Measurements from ENCODE around the gene NOC2L. TPM values are rescaled to one million over a fixed set of nuclear protein-coding genes. Genes with fewer than 3 reads are reported as not detected.
"Not testable (repeated sequence)": the region's sequence is repeated elsewhere in the genome, so short reads cannot be mapped to it uniquely, and the experiment has no call there.

The NOC2L gene
- total RNA-seq, 2 experiments from 2014 or later, result 61.7 to 68.7 TPM

DNA sequence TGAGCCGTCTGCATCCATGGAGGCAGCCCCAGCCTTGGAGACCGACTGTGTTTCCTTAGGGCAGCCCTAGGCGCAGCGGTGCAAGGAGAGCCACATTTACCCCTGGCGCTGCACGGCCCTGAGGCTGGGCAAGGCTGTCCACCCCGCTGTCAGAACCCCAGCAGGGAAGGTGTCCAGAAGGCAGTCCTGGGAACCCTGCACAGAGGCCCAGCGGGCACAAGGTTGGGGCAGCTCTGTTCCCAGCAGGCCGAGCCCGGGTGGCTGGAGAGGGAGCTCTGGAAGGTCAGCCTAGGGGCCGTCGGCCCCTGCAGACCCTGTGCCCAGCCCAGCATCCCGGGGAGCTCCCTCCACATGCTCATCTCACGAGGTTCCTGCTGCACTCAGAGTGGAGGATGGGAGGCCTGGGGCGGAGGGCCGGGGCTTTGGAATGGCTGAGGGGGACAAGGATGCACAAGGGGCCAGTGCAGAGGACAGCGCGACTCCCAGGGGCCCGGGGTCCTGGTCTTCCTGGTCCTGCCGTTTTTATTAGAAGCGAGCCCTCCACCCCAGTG is 55.3 kb downstream of the NOC2L start:
- peak overlapping the region; percentile 25 for H3K4me3 Mint-ChIP-seq
- no peak overlapping the region for H3K27ac Mint-ChIP-seq
- ATAC-seq, result no peak
- peaks cover 38% of the 10 kb centered on the region for H3K27me3 Mint-ChIP-seq (ENCODE audit: low read depth)
- H3K4me1 Mint-ChIP-seq (ENCODE audit: low read depth), result peaks cover 18% of the 10 kb centered on the region
- ChIA-PET POLR2A (no interaction called here), CTCF (interaction anchor here (1.1 kb wide), 1 partner anchor 34 kb away, joined by 3 read pairs; no protein-coding TSS in a partner anchor)
- H3K9me3 Mint-ChIP-seq (ENCODE audit: insufficient read depth), result no peaks in the 10 kb centered on the region
- no peaks in the 10 kb centered on the region for H3K36me3 Mint-ChIP-seq (ENCODE audit: low read depth)
- no peak for DNase-seq

DNA sequence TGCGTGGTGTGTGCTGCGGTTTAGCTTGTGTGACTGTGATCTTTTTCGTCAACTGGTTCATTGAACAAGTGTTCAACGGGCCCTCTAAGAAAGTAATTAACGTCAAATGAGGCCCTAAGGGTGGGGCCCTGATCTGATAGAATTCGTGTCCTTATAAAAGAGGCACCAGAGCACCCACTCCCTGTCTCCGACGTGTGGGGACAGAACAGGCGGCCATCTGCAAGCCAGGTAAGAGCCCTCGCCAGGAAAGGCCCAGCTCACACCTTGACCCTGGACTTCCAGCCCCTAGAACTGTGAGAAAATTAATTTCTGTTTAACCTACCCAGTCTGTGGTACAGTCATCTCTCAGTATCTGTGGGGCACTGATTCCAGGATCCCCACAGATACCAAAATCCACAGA is 55.8 kb downstream of the NOC2L start:
- Mint-ChIP-seq H3K27ac (no peak overlapping the region), H3K9me3 (ENCODE audit: insufficient read depth) (no peaks in the 10 kb centered on the region), H3K4me3 (peak overlapping the region; percentile 22), H3K4me1 (ENCODE audit: low read depth) (peaks cover 23% of the 10 kb centered on the region), H3K27me3 (ENCODE audit: low read depth) (peaks cover 42% of the 10 kb centered on the region), H3K36me3 (ENCODE audit: low read depth) (peaks cover 3% of the 10 kb centered on the region)
- ChIA-PET POLR2A (no interaction called here), CTCF (interaction anchor here (1.1 kb wide), 1 partner anchor 34 kb away, joined by 3 read pairs; no protein-coding TSS in a partner anchor)
- no peak for DNase-seq
- ATAC-seq, result no peak

DNA sequence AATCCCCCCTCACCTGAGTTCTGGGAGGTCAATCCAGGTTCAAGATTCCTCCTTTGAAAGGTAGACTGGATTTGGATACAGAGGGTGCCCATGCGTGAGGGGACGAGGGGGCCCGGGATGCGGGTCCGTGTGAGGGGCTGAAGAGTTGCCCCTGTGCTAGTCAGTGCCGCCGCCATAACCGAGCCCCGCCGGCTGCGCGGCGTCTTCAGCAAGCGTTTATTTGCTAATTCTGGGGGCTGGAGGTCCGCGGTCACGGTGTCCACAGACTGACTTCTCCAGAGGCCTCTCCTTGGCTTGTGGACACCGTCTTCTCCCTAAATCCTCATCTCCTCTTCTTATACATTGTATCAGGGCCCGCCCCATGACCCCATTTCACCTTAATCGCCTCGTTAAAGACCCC is 56.3 kb downstream of the NOC2L start:
- DNase-seq (no peak), ATAC-seq (no peak)
- Mint-ChIP-seq H3K9me3 (ENCODE audit: insufficient read depth) (peaks cover 4% of the 10 kb centered on the region), H3K36me3 (ENCODE audit: low read depth) (peaks cover 8% of the 10 kb centered on the region), H3K27me3 (ENCODE audit: low read depth) (peaks cover 43% of the 10 kb centered on the region), H3K27ac (no peak overlapping the region), H3K4me3 (no peak overlapping the region), H3K4me1 (ENCODE audit: low read depth) (peaks cover 27% of the 10 kb centered on the region)
- POLR2A ChIA-PET, result no interaction called here
- CTCF ChIA-PET, result interaction anchor here (1.1 kb wide), 1 partner anchor 33 kb away, joined by 3 read pairs; no protein-coding TSS in a partner anchor

DNA sequence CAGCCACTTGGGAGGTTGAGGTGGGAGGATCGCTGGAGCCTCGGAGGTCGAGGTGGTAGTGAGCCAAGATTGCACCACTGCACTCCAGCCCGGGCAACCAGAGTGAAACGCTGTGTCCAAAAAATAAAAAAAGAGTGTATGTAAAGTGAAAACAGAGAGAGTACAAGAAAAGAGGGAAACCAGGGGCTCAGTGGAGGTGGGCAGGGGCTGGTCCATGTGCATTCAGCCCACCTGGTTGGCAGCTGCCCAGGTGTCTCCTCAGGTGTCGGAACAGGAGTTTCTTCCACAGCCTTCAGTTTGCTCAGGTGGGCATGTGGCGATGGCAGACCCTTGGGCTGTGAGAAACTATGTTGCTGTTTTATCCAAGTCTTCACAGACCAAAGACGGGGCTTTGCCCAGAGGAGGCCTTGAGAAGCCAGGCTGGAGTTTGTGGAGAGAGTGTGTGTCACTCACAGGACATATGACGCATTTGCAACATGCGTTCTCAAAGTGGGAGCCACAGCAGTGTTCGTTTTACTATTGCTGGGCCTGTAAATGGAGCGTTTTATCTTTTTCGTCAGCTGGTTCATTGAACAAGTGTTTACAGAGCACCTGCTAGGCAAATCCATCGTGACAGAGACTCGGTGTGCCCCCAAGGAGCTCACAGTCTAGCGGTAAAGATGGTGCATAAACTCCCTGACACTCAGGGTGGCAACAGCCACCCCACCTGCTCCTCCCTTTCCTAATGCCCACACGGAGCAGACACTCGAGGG is 57.8 kb downstream of the NOC2L start:
- Mint-ChIP-seq H3K9me3 (ENCODE audit: insufficient read depth) (peaks cover 9% of the 10 kb centered on the region), H3K4me3 (no peak overlapping the region), H3K27ac (no peak overlapping the region), H3K36me3 (ENCODE audit: low read depth) (peaks cover 12% of the 10 kb centered on the region), H3K27me3 (ENCODE audit: low read depth) (peaks cover 41% of the 10 kb centered on the region), H3K4me1 (ENCODE audit: low read depth) (peaks cover 23% of the 10 kb centered on the region)
- ChIA-PET POLR2A (no interaction called here), CTCF (no interaction called here)
- ATAC-seq (no peak), DNase-seq (no peak)

DNA sequence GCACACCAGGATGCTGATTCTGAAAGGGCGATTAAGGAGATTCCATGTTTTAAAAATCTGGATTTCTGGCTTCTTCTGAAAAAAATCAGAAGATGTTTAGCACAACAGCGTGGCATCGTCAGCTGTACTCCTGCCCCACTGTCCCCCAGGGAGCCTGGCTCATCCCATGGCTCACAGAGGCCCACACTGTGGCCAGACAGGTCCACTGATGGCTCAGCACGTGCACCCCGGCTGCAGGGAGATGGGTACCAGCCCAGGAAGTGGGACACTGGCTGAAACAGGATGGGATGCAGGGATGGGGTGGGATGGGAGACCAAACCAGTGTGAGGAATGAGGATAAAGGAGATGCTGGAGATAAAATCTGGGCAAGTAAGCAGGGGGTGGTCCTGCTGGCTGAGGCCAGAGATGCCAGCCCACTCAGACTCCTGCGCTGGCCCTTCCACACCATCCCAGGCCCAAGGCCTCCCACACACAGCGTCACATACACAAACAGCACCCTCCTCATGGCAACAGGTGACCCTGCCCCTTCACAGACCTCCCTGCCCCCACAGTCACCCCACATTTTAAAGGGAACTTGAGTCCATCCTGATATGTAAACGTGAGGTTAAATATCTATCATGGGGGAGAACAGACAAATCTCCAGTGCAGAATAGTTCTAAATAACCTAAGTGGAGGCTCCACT is 59.3 kb downstream of the NOC2L start:
- Mint-ChIP-seq H3K9me3 (ENCODE audit: insufficient read depth) (peaks cover 9% of the 10 kb centered on the region), H3K36me3 (ENCODE audit: low read depth) (peaks cover 12% of the 10 kb centered on the region), H3K27ac (no peak overlapping the region), H3K27me3 (ENCODE audit: low read depth) (peaks cover 33% of the 10 kb centered on the region), H3K4me3 (no peak overlapping the region), H3K4me1 (ENCODE audit: low read depth) (peaks cover 15% of the 10 kb centered on the region)
- ChIA-PET POLR2A (no interaction called here), CTCF (no interaction called here)
- DNase-seq, result peak; percentile 16
- ATAC-seq, result no peak

DNA sequence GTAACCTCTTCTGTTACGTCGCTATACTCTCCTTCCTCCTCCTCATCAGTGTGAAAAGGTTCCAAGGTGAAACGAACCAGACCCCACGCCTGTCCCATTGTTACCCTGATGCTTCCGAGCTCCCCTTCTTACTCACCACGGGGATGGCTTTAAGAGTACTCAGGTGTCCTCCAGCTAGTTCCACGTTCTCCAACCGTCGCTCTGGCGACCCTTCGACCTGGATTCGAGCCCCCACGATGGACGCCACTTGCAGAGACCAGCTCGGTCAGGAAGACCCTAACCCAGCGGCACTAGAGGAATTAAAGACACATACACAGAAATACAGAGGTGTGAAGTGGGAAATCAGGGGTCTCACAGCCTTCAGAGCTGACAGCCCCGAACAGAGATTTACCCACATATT is 61.1 kb downstream of the NOC2L start:
- H3K4me3 Mint-ChIP-seq; POLR2A ChIA-PET; H3K4me1 Mint-ChIP-seq (ENCODE audit: low read depth); H3K9me3 Mint-ChIP-seq (ENCODE audit: insufficient read depth); H3K27ac Mint-ChIP-seq; ATAC-seq: not testable (repeated sequence)
- Mint-ChIP-seq H3K27me3 (ENCODE audit: low read depth) (peaks cover 36% of the 10 kb centered on the region), H3K36me3 (ENCODE audit: low read depth) (peaks cover 12% of the 10 kb centered on the region)
- CTCF ChIA-PET, result interaction anchor here (1.0 kb wide), 1 partner anchor 29 kb away, joined by 5 read pairs; no protein-coding TSS in a partner anchor
- DNase-seq, result peak; percentile 12

DNA sequence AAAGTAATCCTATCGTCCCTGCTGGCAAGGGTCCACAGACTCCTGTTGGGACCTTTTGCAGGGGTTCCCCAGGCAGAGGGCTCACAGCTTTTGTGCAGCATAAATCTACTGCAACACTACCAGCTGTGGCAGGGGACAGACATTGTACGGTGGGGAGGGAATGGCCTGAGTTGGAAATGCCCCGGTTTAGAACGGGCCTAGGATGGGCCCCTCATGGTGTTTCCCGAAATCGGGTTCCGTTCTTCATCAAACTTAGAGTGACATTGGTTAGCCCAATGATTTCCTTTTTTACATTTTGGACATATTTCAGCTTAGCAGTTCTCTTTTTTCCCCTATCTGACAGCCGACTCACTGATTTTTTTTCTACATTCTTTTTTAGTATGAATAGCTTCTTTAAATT is 61.8 kb downstream of the NOC2L start:
- peaks cover 36% of the 10 kb centered on the region for H3K27me3 Mint-ChIP-seq (ENCODE audit: low read depth)
- ATAC-seq (no peak), DNase-seq (peak; percentile 5)
- H3K27ac Mint-ChIP-seq, result no peak overlapping the region
- H3K4me1 Mint-ChIP-seq (ENCODE audit: low read depth), result peaks cover 10% of the 10 kb centered on the region
- H3K36me3 Mint-ChIP-seq (ENCODE audit: low read depth), result peaks cover 12% of the 10 kb centered on the region
- H3K4me3 Mint-ChIP-seq, result no peak overlapping the region
- ChIA-PET CTCF (interaction anchor here (1.0 kb wide), 1 partner anchor 28 kb away, joined by 5 read pairs; no protein-coding TSS in a partner anchor), POLR2A (no interaction called here)
- H3K9me3 Mint-ChIP-seq (ENCODE audit: insufficient read depth), result peaks cover 9% of the 10 kb centered on the region

Other genes starting within 250 kb of the NOC2L start
- not detected for gene SAMD11, start 35.3 kb downstream of the NOC2L start, total RNA-seq
- gene KLHL17, start 1.3 kb upstream of the NOC2L start, total RNA-seq, result 10 to 100 TPM; 24.4 to 27.7 TPM
- gene PLEKHN1, start 7.2 kb upstream of the NOC2L start, total RNA-seq, result 1 to 10 TPM; 1.7 to 2.2 TPM
- gene PERM1, start 22.8 kb upstream of the NOC2L start, total RNA-seq, result not detected
- under 1 TPM; 0.45 to 0.50 TPM for gene HES4, start 40.8 kb upstream of the NOC2L start, total RNA-seq
- gene ISG15, start 54.2 kb upstream of the NOC2L start, total RNA-seq, result 100 to 1,000 TPM; 385 to 413 TPM
- 10 to 100 TPM; 12.4 to 14.6 TPM for gene AGRN, start 60.9 kb upstream of the NOC2L start, total RNA-seq
- gene RNF223, start 115.0 kb upstream of the NOC2L start, total RNA-seq, result not detected
- 10 to 100 TPM; 24.5 to 26.8 TPM for gene C1orf159, start 156.8 kb upstream of the NOC2L start, total RNA-seq
- gene TTLL10, start 214.6 kb upstream of the NOC2L start, total RNA-seq, result under 1 TPM; 0.63 to 0.90 TPM
- 10 to 100 TPM; 17.5 to 18.8 TPM for gene TNFRSF18, start 247.3 kb upstream of the NOC2L start, total RNA-seq